Nephron progenitor cell (in vitro differentiated cells): Measurements from ENCODE around the gene SLC16A1.
A peak's percentile ranks its signal among the peaks of the same experiment; 100 is the strongest.

ENCODE experiments used
- DNase-seq: peaks from one replicate; pipeline ENCODE4 v3.0.0; 2021
- H3K27ac Mint-ChIP-seq: 2 replicates; pipeline ENCODE4 v1.8.0; 2021; ENCODE audit warnings: mild to moderate bottlenecking, moderate library complexity, mixed read lengths
- H3K27me3 Mint-ChIP-seq: 2 replicates; pipeline ENCODE4 v1.8.0; 2021; ENCODE audit warnings: mild to moderate bottlenecking, low read depth, mixed read lengths; ENCODE audit not compliant: poor library complexity
- H3K36me3 Mint-ChIP-seq: 2 replicates; pipeline ENCODE4 v1.8.0; 2021; ENCODE audit warnings: low read depth, mixed read lengths
- H3K4me1 Mint-ChIP-seq: 2 replicates; pipeline ENCODE4 v1.8.0; 2021; ENCODE audit warnings: mixed read lengths
- H3K4me3 Mint-ChIP-seq: 2 replicates; pipeline ENCODE4 v1.8.0; 2021; ENCODE audit warnings: mild to moderate bottlenecking, moderate library complexity, mixed read lengths
- H3K9me3 Mint-ChIP-seq: 2 replicates; pipeline ENCODE4 v1.8.0; 2021; ENCODE audit warnings: mild to moderate bottlenecking, moderate library complexity, mixed read lengths
- CTCF ChIP-seq: fragments of 200-600 bp; sonication (generic); IDR thresholded peaks from 2 replicates; pipeline ENCODE4 v1.5.0; 2021; ENCODE audit warnings: antibody characterized with exemption

Gene SLC16A1

GRCh38 chr1:112954017-112954650, 1.9 kb downstream of the SLC16A1 start:
- Mint-ChIP-seq H3K27me3 (no peaks in the 10 kb centered on the region), H3K4me1 (peaks cover 79% of the 10 kb centered on the region), H3K27ac (peak overlapping the region; percentile 98), H3K9me3 (peaks cover 2% of the 10 kb centered on the region), H3K4me3 (peak overlapping the region; percentile 97), H3K36me3 (peaks cover 29% of the 10 kb centered on the region)
- no peak for TF ChIP-seq CTCF
- no peak for DNase-seq

- Mint-ChIP-seq H3K36me3 (peaks cover 60% of the 10 kb centered on the region), H3K4me3 (no peak overlapping the region), H3K27me3 (no peaks in the 10 kb centered on the region), H3K9me3 (peaks cover 24% of the 10 kb centered on the region), H3K27ac (no peak overlapping the region), H3K4me1 (peaks cover 51% of the 10 kb centered on the region)
- no peak for TF ChIP-seq CTCF
- DNase-seq = no peak
Measured at GRCh38 chr1:112950426-112950825, 5.6 kb downstream of the SLC16A1 start.

DNA sequence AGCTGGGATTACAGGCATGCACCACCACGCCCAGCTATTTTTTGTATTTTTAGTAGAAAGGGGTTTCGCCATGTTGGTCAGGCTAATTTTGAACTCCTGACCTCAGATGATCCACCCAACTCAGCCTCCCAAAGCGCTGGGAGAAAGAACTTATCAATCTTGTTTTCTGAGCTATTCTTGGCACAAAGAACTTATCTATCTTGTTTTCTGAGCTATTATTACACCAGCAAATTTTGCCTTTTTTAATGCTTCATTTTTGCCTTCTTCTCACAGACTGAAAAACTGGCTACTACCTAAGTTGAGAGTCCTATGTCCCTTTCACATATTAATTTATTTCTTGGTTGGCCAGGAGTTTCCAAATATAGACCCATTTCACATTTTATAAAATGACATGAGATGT, 9.3 kb downstream of the SLC16A1 start:
- H3K36me3 Mint-ChIP-seq = peaks cover 80% of the 10 kb centered on the region
- H3K9me3 Mint-ChIP-seq = peaks cover 44% of the 10 kb centered on the region
- TF ChIP-seq CTCF = no peak
- no peak overlapping the region for H3K4me3 Mint-ChIP-seq
- H3K4me1 Mint-ChIP-seq = peaks cover 15% of the 10 kb centered on the region
- H3K27ac Mint-ChIP-seq = no peak overlapping the region
- H3K27me3 Mint-ChIP-seq = no peaks in the 10 kb centered on the region
- no peak for DNase-seq

DNA sequence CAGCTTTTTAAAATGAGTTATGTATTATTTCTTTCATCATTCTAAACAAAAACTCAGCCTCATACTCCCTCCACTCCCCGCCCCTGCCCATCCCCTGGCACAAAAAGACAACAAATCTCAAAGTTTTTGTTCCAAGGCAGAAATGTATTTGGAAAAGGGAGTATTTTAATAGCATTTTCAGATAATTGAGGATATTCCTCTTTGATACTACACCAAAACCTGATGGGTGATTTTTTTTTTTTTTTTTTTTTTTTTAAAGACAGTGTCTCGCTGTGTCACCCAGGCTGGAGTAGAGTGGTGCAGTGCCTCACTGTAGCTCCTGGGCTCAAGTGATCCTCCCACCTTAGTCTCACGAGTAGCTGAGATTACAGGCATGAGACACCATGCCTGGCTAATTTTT, 16.2 kb downstream of the SLC16A1 start:
- DNase-seq = no peak
- Mint-ChIP-seq H3K4me1 (peaks cover 23% of the 10 kb centered on the region), H3K27ac (peak overlapping the region; percentile 45), H3K9me3 (peaks cover 17% of the 10 kb centered on the region), H3K4me3 (no peak overlapping the region), H3K27me3 (no peaks in the 10 kb centered on the region), H3K36me3 (peaks cover 51% of the 10 kb centered on the region)
- no peak for TF ChIP-seq CTCF

DNA sequence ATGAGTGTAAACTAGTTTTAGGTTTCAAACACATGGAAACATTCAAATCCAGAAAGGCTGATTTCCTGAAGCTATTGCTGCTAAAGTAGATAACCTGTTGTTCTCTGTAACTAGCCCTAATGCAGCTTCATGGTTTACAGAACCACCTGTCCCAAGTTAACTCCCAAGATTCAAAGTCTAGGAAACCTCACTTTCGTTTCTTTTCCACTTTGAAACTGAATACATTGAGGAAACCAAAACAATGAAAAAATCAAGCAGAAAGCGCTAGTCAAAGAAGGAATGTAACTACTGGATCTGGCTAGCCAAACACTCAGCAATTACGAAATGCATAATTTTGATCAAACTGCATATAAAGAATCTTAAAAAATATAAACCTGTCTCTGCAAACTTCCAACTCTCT, 17.8 kb downstream of the SLC16A1 start:
- peak overlapping the region; percentile 93 for H3K27ac Mint-ChIP-seq

More for the DNA sequence above, 17.8 kb downstream of the SLC16A1 start:
- no peaks in the 10 kb centered on the region for H3K27me3 Mint-ChIP-seq
- TF ChIP-seq CTCF = no peak
- DNase-seq = no peak
- peaks cover 5% of the 10 kb centered on the region for H3K9me3 Mint-ChIP-seq
- H3K4me3 Mint-ChIP-seq = no peak overlapping the region
- H3K36me3 Mint-ChIP-seq = peaks cover 51% of the 10 kb centered on the region
- peaks cover 23% of the 10 kb centered on the region for H3K4me1 Mint-ChIP-seq
